ENCODE results near the gene TCFL5. TPM values are rescaled to one million over a fixed set of nuclear protein-coding genes. Genes with fewer than 3 reads are reported as not detected.
"Not testable (repeated sequence)": the region's sequence is repeated elsewhere in the genome, so short reads cannot be mapped to it uniquely, and the experiment has no call there.

TCFL5 gene
- total RNA-seq, 1 experiment from 2014 or later: 15.1 TPM

GRCh38 chr20:62852196-62852595 lies 9.4 kb downstream of the TCFL5 start:
- no peak overlapping the region for H3K27ac Mint-ChIP-seq (ENCODE audit: unreplicated experiment)
- H3K9me3 Mint-ChIP-seq (ENCODE audit: unreplicated experiment): no peaks in the 10 kb centered on the region
- Histone ChIP-seq H3K9me3 (no peaks in the 10 kb centered on the region), H3K27me3 (replicated peaks; ENCODE audit: control insufficient read depth, insufficient read depth, low read length) (no peaks in the 10 kb centered on the region), H3K4me3 (ENCODE audit: low read depth, low read length) (no peak overlapping the region), H3K4me1 (no peaks in the 10 kb centered on the region), H3K36me3 (ENCODE audit: control insufficient read depth, insufficient read depth, low read length) (no peaks in the 10 kb centered on the region)
- POLR2A ChIA-PET: no interaction called here
- no peaks in the 10 kb centered on the region for H3K4me1 Mint-ChIP-seq (ENCODE audit: low read depth, unreplicated experiment)
- H3K27me3 Mint-ChIP-seq (ENCODE audit: insufficient read depth, unreplicated experiment): no peaks in the 10 kb centered on the region
- BruUV-seq (replicated peaks): no TSS peak
- intact Hi-C loops (cut with micrococcal nuclease; ENCODE audit: unreplicated experiment): no loop called here
- TF ChIP-seq CTCF (IDR thresholded peaks at IDR 0.05; ENCODE audit: insufficient read depth in 1 of 2, low read depth in 1 of 2, low read length in 1 of 2, severe bottlenecking in 1 of 2, unreplicated experiment in 1 of 2): no peak
- CTCF ChIA-PET: no interaction called here
- H3K4me3 Mint-ChIP-seq (ENCODE audit: unreplicated experiment): no peak overlapping the region
- peaks cover 18% of the 10 kb centered on the region for H3K36me3 Mint-ChIP-seq (ENCODE audit: insufficient read depth, unreplicated experiment)
- DNase-seq: no peak

- DNase-seq: no peak
- Histone ChIP-seq H3K36me3 (ENCODE audit: control insufficient read depth, insufficient read depth, low read length) (no peaks in the 10 kb centered on the region), H3K4me3 (ENCODE audit: low read depth, low read length) (no peak overlapping the region), H3K4me1 (no peaks in the 10 kb centered on the region), H3K9me3 (no peaks in the 10 kb centered on the region), H3K27me3 (replicated peaks; ENCODE audit: control insufficient read depth, insufficient read depth, low read length) (no peaks in the 10 kb centered on the region)
- Mint-ChIP-seq H3K27me3 (ENCODE audit: insufficient read depth, unreplicated experiment) (no peaks in the 10 kb centered on the region), H3K27ac (ENCODE audit: unreplicated experiment) (no peak overlapping the region), H3K4me3 (ENCODE audit: unreplicated experiment) (no peak overlapping the region), H3K36me3 (ENCODE audit: insufficient read depth, unreplicated experiment) (peaks cover 31% of the 10 kb centered on the region), H3K4me1 (ENCODE audit: low read depth, unreplicated experiment) (no peaks in the 10 kb centered on the region), H3K9me3 (ENCODE audit: unreplicated experiment) (no peaks in the 10 kb centered on the region)
- intact Hi-C loops (cut with micrococcal nuclease; ENCODE audit: unreplicated experiment): no loop called here
- ChIA-PET POLR2A (no interaction called here), CTCF (no interaction called here)
- BruUV-seq (replicated peaks): no TSS peak
- no peak for TF ChIP-seq CTCF (IDR thresholded peaks at IDR 0.05; ENCODE audit: insufficient read depth in 1 of 2, low read depth in 1 of 2, low read length in 1 of 2, severe bottlenecking in 1 of 2, unreplicated experiment in 1 of 2)
Measured at GRCh38 chr20:62850333-62850974, 11.2 kb downstream of the TCFL5 start.

GRCh38 chr20:62849431-62849830 lies 12.2 kb downstream of the TCFL5 start:
- Mint-ChIP-seq H3K4me3 (ENCODE audit: unreplicated experiment) (no peak overlapping the region), H3K27ac (ENCODE audit: unreplicated experiment) (no peak overlapping the region), H3K27me3 (ENCODE audit: insufficient read depth, unreplicated experiment) (no peaks in the 10 kb centered on the region), H3K36me3 (ENCODE audit: insufficient read depth, unreplicated experiment) (peaks cover 34% of the 10 kb centered on the region), H3K4me1 (ENCODE audit: low read depth, unreplicated experiment) (no peaks in the 10 kb centered on the region), H3K9me3 (ENCODE audit: unreplicated experiment) (no peaks in the 10 kb centered on the region)
- H3K36me3 ChIP-seq (ENCODE audit: control insufficient read depth, insufficient read depth, low read length): no peaks in the 10 kb centered on the region; the same call in 1 of the 2 replicates
- CTCF ChIA-PET: interaction anchor here (1.2 to 1.4 kb wide), 2 partner anchors 9 to 27 kb away, joined by 3 to 4 read pairs; no protein-coding TSS in a partner anchor
- TF ChIP-seq CTCF (IDR thresholded peaks at IDR 0.05; ENCODE audit: insufficient read depth in 1 of 2, low read depth in 1 of 2, low read length in 1 of 2, severe bottlenecking in 1 of 2, unreplicated experiment in 1 of 2): no peak
- no peaks in the 10 kb centered on the region for H3K9me3 ChIP-seq
- POLR2A ChIA-PET: no interaction called here
- no TSS peak for BruUV-seq (replicated peaks)
- no peaks in the 10 kb centered on the region for H3K4me1 ChIP-seq
- H3K4me3 ChIP-seq (ENCODE audit: low read depth, low read length): no peak overlapping the region
- intact Hi-C loops (cut with micrococcal nuclease; ENCODE audit: unreplicated experiment): no loop called here
- DNase-seq: no peak
- H3K27me3 ChIP-seq (replicated peaks; ENCODE audit: control insufficient read depth, insufficient read depth, low read length): no peaks in the 10 kb centered on the region

GRCh38 chr20:62848917-62849316 lies 12.7 kb downstream of the TCFL5 start:
- POLR2A ChIA-PET; BruUV-seq (replicated peaks); H3K27me3 ChIP-seq (replicated peaks; ENCODE audit: control insufficient read depth, insufficient read depth, low read length); H3K27me3 Mint-ChIP-seq (ENCODE audit: insufficient read depth, unreplicated experiment); H3K36me3 ChIP-seq (ENCODE audit: control insufficient read depth, insufficient read depth, low read length); H3K4me3 Mint-ChIP-seq (ENCODE audit: unreplicated experiment); DNase-seq; intact Hi-C loops (cut with micrococcal nuclease; ENCODE audit: unreplicated experiment); H3K4me1 ChIP-seq; H3K27ac Mint-ChIP-seq (ENCODE audit: unreplicated experiment); H3K9me3 Mint-ChIP-seq (ENCODE audit: unreplicated experiment); H3K4me1 Mint-ChIP-seq (ENCODE audit: low read depth, unreplicated experiment); H3K4me3 ChIP-seq (ENCODE audit: low read depth, low read length); H3K9me3 ChIP-seq: not testable (repeated sequence)
- H3K36me3 Mint-ChIP-seq (ENCODE audit: insufficient read depth, unreplicated experiment): peaks cover 34% of the 10 kb centered on the region
- CTCF ChIA-PET: interaction anchor here (0.6 to 1.4 kb wide), 3 partner anchors 9 to 106 kb away, joined by 3 to 5 read pairs (median 4); no protein-coding TSS in a partner anchor

All from Caco-2 (cell line).